ENCODE measurements around the gene PIK3C2A.

PIK3C2A gene

DNA sequence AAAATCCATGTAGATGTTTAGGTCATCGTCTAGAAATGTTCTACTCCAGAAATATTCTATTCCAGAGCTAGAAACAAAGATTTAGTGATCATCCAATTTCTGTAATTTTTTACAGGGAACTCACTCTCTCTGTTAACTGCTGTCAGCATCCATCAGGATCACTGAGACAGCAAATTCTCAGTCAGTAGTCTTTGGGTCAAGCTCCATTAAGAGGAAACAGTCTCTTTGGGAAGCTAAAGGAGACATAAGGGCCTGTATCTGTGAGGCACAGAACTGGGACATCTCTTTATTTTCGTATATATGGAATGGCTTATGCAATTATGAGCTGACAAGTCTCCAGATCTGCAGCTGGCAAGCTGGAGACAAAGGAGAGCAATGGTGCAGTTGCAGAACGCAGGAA lies 48.3 kb downstream of the PIK3C2A start:
- no peak overlapping the region for H3K27ac ChIP-seq
- no peak for DNase-seq (ENCODE audit: low read depth, low spot score)
- H3K9me3 ChIP-seq (ENCODE audit: low read depth, low read length), result no peaks in the 10 kb centered on the region
- no peak overlapping the region for H3K9ac ChIP-seq (ENCODE audit: insufficient read length)
- H3K36me3 ChIP-seq (ENCODE audit: insufficient read depth, low read length), result peaks cover 10% of the 10 kb centered on the region
- TF ChIP-seq POLR2AphosphoS5 (IDR thresholded peaks at IDR 0.05; ENCODE audit: borderline replicate concordance, low read depth, low read length), result no peak
- no peak for TF ChIP-seq FOXP2 (optimal IDR thresholded peaks at IDR 0.05; ENCODE audit: control extremely low read depth, extremely low read length, insufficient read depth)
- TF ChIP-seq EZH2 (IDR thresholded peaks at IDR 0.05), result no peak
- H3K4me3 ChIP-seq, result no peak overlapping the region
